B cell (primary cell): Measurements from ENCODE around the gene TRIM40. TPM values are rescaled to one million over a fixed set of nuclear protein-coding genes. Genes with fewer than 3 reads are reported as not detected.

Experiments used
- ATAC-seq: fragments of 200-7000 bp; cut with Tn5 transposase; one replicate; pipeline ENCODE4 v1.10.0; 2021; ENCODE audit warnings: low read depth, mild to moderate bottlenecking, moderate number of reproducible peaks, moderate library complexity
- CTCF ChIA-PET: fragments of 350-600 bp; sonication (Branson Sonifier 250); formaldehyde crosslinking; loops from one replicate; lab custom pipeline; 2021; ENCODE audit warnings: antibody characterized with exemption, inconsistent platforms; lab: Charles Lee
- POLR2A ChIA-PET: fragments of 350-600 bp; sonication (Branson Sonifier 250); formaldehyde crosslinking; loops from one replicate; lab custom pipeline; 2021; ENCODE audit warnings: antibody characterized with exemption; lab: Charles Lee
- DNase-seq: peaks from one replicate; pipeline ENCODE4 v3.0.0; 2013
- H2AFZ ChIP-seq: 2 replicates; pipeline ENCODE4 v1.6.1; 2012; ENCODE audit warnings: mild to moderate bottlenecking, low read depth, low read length; ENCODE audit not compliant: insufficient read depth, poor library complexity, severe bottlenecking
- H3K27ac ChIP-seq, 2 donors: 1 replicate in 1 of 2; 2 replicates in 1 of 2; pipeline ENCODE4 v1.5.1; 2012 to 2013; ENCODE audit warnings: low read length in 2 of 2, mild to moderate bottlenecking in 2 of 2, moderate library complexity in 1 of 2
- H3K27me3 ChIP-seq, 4 experiments: fragments of 200-600 bp in 1 of 4; sonication (generic) in 1 of 4; replicated peaks in 1 of 4; 1 replicate in 2 of 4; 2 replicates in 2 of 4; pipeline versions ENCODE4 v1.6.1 to v1.7.0; 2013 to 2016; ENCODE audit warnings: low read length in 3 of 4, mild to moderate bottlenecking in 2 of 4, mixed read lengths in 1 of 4, moderate library complexity in 1 of 4; ENCODE audit not compliant: insufficient read depth in 4 of 4, control insufficient read depth in 3 of 4; ENCODE audit errors: control extremely low read depth in 1 of 4
- H3K36me3 ChIP-seq, 2 experiments: replicated peaks in 1 of 2; 1 replicate in 1 of 2; 2 replicates in 1 of 2; pipeline versions ENCODE4 v1.6.1 to v1.7.1; 2013; ENCODE audit warnings: low read length in 1 of 2; ENCODE audit not compliant: insufficient read depth in 2 of 2, control insufficient read depth in 1 of 2; ENCODE audit errors: control extremely low read depth in 1 of 2, extremely low read depth in 1 of 2
- H3K4me1 ChIP-seq, 2 donors: fragments of 200-600 bp in 1 of 2; sonication (generic) in 1 of 2; 1 replicate in 1 of 2; 2 replicates in 1 of 2; pipeline versions ENCODE4 v1.5.1 to v1.6.1; 2013 to 2017; ENCODE audit warnings: low read length in 2 of 2; ENCODE audit not compliant: control insufficient read depth in 2 of 2, insufficient read depth in 2 of 2
- H3K4me2 ChIP-seq: replicated peaks from 2 replicates; pipeline ENCODE3; 2012; ENCODE audit warnings: mild to moderate bottlenecking, low read depth, low read length; ENCODE audit not compliant: poor library complexity, severe bottlenecking
- H3K4me3 ChIP-seq, 5 experiments: fragments of 200-600 bp in 1 of 5; sonication (generic) in 1 of 5; 1 replicate in 3 of 5; 2 replicates in 2 of 5; pipeline versions ENCODE4 v1.5.1 to v1.7.0; 2011 to 2016; ENCODE audit warnings: low read length in 4 of 5, mild to moderate bottlenecking in 4 of 5, low read depth in 2 of 5, control low read depth in 1 of 5, moderate library complexity in 1 of 5; ENCODE audit not compliant: insufficient read depth in 1 of 5; ENCODE audit errors: control extremely low read depth in 1 of 5, extremely low read depth in 1 of 5
- H3K79me2 ChIP-seq: fragments of 200-600 bp; sonication (generic); one replicate; pipeline ENCODE4 v1.6.0; 2016; ENCODE audit warnings: low read length; ENCODE audit not compliant: control insufficient read depth, insufficient read depth
- H3K9ac ChIP-seq: fragments of 200-600 bp; sonication (generic); 2 replicates; pipeline ENCODE4 v1.6.1; 2017; ENCODE audit warnings: mild to moderate bottlenecking, low read length, moderate library complexity
- H3K9me3 ChIP-seq, 3 donors: one replicate each; pipeline versions ENCODE4 v1.6.1 to v1.7.1; 2013; ENCODE audit warnings: low read length in 2 of 3; ENCODE audit not compliant: control insufficient read depth in 2 of 3, insufficient read depth in 1 of 3; ENCODE audit errors: control extremely low read depth in 1 of 3
- H4K20me1 ChIP-seq: 2 replicates; pipeline ENCODE4 v1.6.0; 2012; ENCODE audit warnings: mild to moderate bottlenecking, low read length; ENCODE audit not compliant: insufficient read depth, control insufficient read depth, poor library complexity, severe bottlenecking
- H3K27ac Mint-ChIP-seq: one replicate; pipeline ENCODE4 v1.8.0; 2021; ENCODE audit warnings: mixed read lengths
- H3K27me3 Mint-ChIP-seq: one replicate; pipeline ENCODE4 v1.8.0; 2021; ENCODE audit warnings: mixed read lengths
- H3K4me1 Mint-ChIP-seq: one replicate; pipeline ENCODE4 v1.8.0; 2021; ENCODE audit warnings: mixed read lengths
- H3K4me3 Mint-ChIP-seq: one replicate; pipeline ENCODE4 v1.8.0; 2021; ENCODE audit warnings: mixed read lengths
- H3K9me3 Mint-ChIP-seq: one replicate; pipeline ENCODE4 v1.8.0; 2022; ENCODE audit warnings: mixed read lengths; ENCODE audit not compliant: insufficient read depth
- CTCF ChIP-seq: fragments of 200-600 bp; IDR thresholded peaks from one replicate; pipeline ENCODE4 v1.8.0; 2022; ENCODE audit warnings: antibody characterized with exemption, mild to moderate bottlenecking
- EZH2 ChIP-seq: IDR thresholded peaks from 2 replicates; pipeline ENCODE4 v1.6.1; 2012; ENCODE audit warnings: borderline replicate concordance, low read depth, mild to moderate bottlenecking, moderate library complexity, low read length; ENCODE audit not compliant: insufficient read depth, poor library complexity, severe bottlenecking
- WGBS: methylation state at CpG from one replicate; pipeline ENCODE4 v1.1.5; 2013; ENCODE audit warnings: missing lambda C conversion rate; ENCODE audit not compliant: insufficient coverage; 5-methylcytosine and 5-hydroxymethylcytosine counted together
- intact Hi-C: fragments of 100-400 bp; cut with micrococcal nuclease; formaldehyde crosslinking; loops from one replicate; pipeline ENCODE4 v1.10.0; 2022
- polyA plus RNA-seq: library from polyadenylated mRNA; depleted of rRNA; stranded (reverse); fragments of >200 nt; gene quantifications from 2 replicates; pipeline ENCODE4 v1.2.3, GENCODE V29; 2012
- total RNA-seq, 2 donors: library from RNA; stranded (reverse); fragments of 120-200 nt in 1 of 2; gene quantifications; 1 replicate in 1 of 2; 2 replicates in 1 of 2; pipeline versions ENCODE4 v1.2.3 to v1.2.4, GENCODE V29; 2013 to 2022

TRIM40 gene
- total and polyA plus RNA-seq, 2 donors (not counting 1 experiment from before 2014, with no cell fraction given), result not detected

GRCh38 chr6:30156262-30156599, 20.3 kb downstream of the TRIM40 start:
- no peak overlapping the region for H2AFZ ChIP-seq
- peaks cover 47% of the 10 kb centered on the region for H3K27me3 Mint-ChIP-seq
- H3K4me2 ChIP-seq, result no peak overlapping the region
- H3K4me1 Mint-ChIP-seq, result no peaks in the 10 kb centered on the region
- DNase-seq, result no peak
- no peak overlapping the region for H3K27ac Mint-ChIP-seq
- intact Hi-C loops, result no loop called here
- no peak for ATAC-seq
- no peaks in the 10 kb centered on the region for H3K9me3 Mint-ChIP-seq
- H3K36me3 ChIP-seq, result no peaks in the 10 kb centered on the region
- H3K4me3 ChIP-seq, result no peak overlapping the region
- no peaks in the 10 kb centered on the region for H3K9me3 ChIP-seq
- H3K27ac ChIP-seq, result no peak overlapping the region
- POLR2A ChIA-PET, result no interaction called here
- H3K27me3 ChIP-seq, result peaks cover 0 to 26% (median 10%) of the 10 kb centered on the region in 4 experiments
- no peak for TF ChIP-seq CTCF
- TF ChIP-seq EZH2, result no peak
- no peaks in the 10 kb centered on the region for H3K79me2 ChIP-seq
- CTCF ChIA-PET, result no interaction called here
- H3K4me1 ChIP-seq, result no peaks in the 10 kb centered on the region
- WGBS, result no CpG with 5 or more reads among the region's 4 CpGs
- no peak overlapping the region for H3K4me3 Mint-ChIP-seq
- no peak overlapping the region for H3K9ac ChIP-seq
- H4K20me1 ChIP-seq, result no peaks in the 10 kb centered on the region

GRCh38 chr6:30156774-30157173, 20.8 kb downstream of the TRIM40 start:
- Mint-ChIP-seq H3K27me3 (peaks cover 47% of the 10 kb centered on the region), H3K9me3 (no peaks in the 10 kb centered on the region), H3K4me1 (no peaks in the 10 kb centered on the region), H3K27ac (no peak overlapping the region), H3K4me3 (no peak overlapping the region)
- no peak for TF ChIP-seq EZH2
- TF ChIP-seq CTCF, result no peak
- intact Hi-C loops, result no loop called here
- ChIA-PET CTCF (no interaction called here), POLR2A (interaction anchor here (0.7 kb wide), 1 partner anchor 8 kb away, joined by 4 read pairs; no protein-coding TSS in a partner anchor)
- H3K4me3 ChIP-seq, result no peak overlapping the region
- no peak overlapping the region for H3K4me2 ChIP-seq
- no peak for ATAC-seq
- H3K27ac ChIP-seq, result no peak overlapping the region
- no peak overlapping the region for H2AFZ ChIP-seq
- no peaks in the 10 kb centered on the region for H3K9me3 ChIP-seq
- H3K36me3 ChIP-seq, result no peaks in the 10 kb centered on the region
- no peaks in the 10 kb centered on the region for H4K20me1 ChIP-seq
- peaks cover 0 to 26% (median 10%) of the 10 kb centered on the region in 4 experiments for H3K27me3 ChIP-seq
- no peak overlapping the region for H3K9ac ChIP-seq
- H3K4me1 ChIP-seq, result no peaks in the 10 kb centered on the region
- no peaks in the 10 kb centered on the region for H3K79me2 ChIP-seq
- 89% methylated on average over 9 of the region's 9 CpGs for WGBS
- DNase-seq, result no peak
